Fibroblast of pulmonary artery (primary cell): ENCODE measurements around the gene DOCK4.

Source experiments
- DNase-seq: peaks from one replicate; pipeline ENCODE4 v3.0.0-alpha.2; 2010; ENCODE audit warnings: low read depth
- H3K4me3 ChIP-seq: replicated peaks from 2 replicates; pipeline ENCODE4 v1.5.1; 2011; ENCODE audit warnings: low read depth, mild to moderate bottlenecking, control low read depth, low read length, moderate library complexity
- CTCF ChIP-seq: IDR thresholded peaks from 2 replicates; pipeline ENCODE4 v1.5.1; 2011; ENCODE audit warnings: mild to moderate bottlenecking, control low read depth, low read length, inconsistent platforms; ENCODE audit errors: missing control alignments

Gene DOCK4

GRCh38 chr7:112156412-112156811 is 49.8 kb downstream of the DOCK4 start:
- no peak for TF ChIP-seq CTCF
- H3K4me3 ChIP-seq: no peak overlapping the region

DNA sequence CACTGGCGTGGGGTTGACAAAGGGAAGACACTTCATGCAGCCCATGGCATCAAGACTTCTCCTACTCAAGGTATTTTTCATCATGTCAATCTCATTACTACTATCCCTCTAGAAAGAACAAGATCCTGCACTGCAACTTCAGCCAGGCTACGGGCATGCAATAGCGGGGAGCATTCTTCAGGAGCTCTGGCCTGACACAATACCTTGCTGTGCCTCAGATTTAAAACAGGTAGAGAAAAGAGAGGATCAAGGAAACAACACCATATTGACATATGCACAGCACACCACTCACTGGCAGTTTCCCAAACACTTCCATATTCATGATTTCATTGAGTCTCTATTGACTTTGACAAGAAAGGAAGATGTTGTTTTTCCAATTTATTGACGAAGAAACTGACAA is 51.5 kb downstream of the DOCK4 start:
- H3K4me3 ChIP-seq: no peak overlapping the region
- TF ChIP-seq CTCF: no peak
- no peak for DNase-seq

More at GRCh38 chr7:112156412-112156811, 49.8 kb downstream of the DOCK4 start:
- DNase-seq: no peak

GRCh38 chr7:112152186-112152585 is 54.0 kb downstream of the DOCK4 start:
- no peak for TF ChIP-seq CTCF
- no peak overlapping the region for H3K4me3 ChIP-seq
- DNase-seq: no peak

DNA sequence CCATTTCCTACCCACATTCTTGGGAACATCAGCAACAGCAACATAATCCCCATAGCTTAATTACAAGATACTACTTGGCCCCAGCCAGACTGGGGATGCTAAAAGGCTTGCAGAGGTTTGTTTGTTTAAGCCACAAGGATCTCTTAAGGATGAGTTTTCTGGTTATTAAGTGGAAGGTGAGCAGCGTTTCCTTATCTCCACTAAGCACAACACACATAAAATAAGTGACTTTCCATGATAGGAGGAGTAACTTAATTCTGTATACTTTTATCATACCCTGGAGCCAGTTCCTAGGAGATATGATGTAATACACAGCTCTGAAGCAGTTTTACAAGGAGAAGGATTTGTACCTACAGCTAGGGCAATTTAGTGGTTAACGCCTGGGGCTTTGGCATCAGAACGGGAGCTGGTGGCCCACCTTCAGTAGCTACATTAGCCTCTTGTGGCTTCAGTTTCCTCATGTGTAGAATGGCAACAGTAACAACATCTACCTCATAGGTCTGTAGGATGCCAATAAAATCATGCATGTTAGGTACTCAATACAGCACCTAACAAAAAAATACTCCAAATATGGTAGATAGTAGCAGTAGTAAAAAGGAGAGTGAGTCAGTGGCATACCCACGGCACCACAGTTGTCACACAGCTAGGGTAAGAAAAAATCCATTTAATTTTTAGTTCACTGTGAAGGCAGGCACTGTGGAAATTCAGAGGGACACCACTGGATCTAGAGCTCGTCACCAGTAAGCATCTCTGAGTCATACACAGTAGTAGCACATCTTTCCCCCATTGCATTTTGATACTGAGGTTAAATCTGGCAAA is 55.2 kb downstream of the DOCK4 start:
- no peak overlapping the region for H3K4me3 ChIP-seq
- DNase-seq: no peak
- no peak for TF ChIP-seq CTCF

DNA sequence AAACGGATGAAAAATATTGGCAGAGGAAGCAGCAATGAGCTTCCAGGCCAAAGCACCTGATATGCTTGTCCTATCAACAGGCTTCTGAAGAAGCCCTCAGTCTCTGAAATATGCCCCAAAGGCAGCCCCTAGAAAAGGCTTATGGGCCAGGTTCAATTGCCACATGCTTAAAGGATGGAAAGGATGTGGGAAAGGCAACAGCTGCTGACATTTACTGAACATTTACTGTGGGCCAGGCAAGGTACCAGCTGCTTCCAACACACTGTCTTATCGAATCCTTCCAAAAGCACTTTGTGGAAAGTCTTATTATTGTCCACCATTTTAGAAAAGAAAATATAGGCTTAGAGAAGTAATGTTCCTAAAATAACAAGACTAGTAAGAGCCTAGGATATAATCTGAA is 56.5 kb downstream of the DOCK4 start:
- no peak for DNase-seq
- TF ChIP-seq CTCF: no peak
- no peak overlapping the region for H3K4me3 ChIP-seq

DNA sequence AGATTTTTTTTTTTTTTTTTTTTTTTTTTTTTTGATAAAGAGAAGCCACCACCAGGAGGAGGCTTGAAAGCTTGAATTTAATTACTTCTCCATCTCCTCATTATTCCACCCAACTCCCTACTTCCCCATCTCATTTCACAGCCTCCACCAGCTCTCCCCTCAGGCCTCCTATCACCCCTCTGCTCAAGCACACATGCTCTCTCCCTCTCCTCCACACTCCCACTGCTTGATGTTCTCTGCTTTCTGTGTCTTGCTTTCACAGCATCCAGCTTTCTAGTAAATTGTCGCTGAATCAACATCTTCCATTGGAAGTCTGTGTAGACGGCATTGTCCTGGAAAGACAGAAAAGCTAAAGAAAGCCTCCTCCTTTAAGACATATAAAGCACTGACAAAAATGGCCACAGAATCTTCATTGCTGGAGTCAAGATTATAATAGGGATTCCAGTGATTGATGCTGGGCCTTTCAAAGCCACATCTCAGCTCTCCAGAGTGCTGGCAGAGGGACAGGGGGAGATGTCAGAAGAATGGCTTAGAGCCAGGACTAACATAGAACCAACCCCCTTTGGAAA is 58.3 kb downstream of the DOCK4 start:
- no peak for TF ChIP-seq CTCF
- no peak for DNase-seq
- H3K4me3 ChIP-seq: no peak overlapping the region
